Uterus (tissue), 4 donors: Measurements from ENCODE around the gene GABBR1. TPM values are rescaled to one million over a fixed set of nuclear protein-coding genes. Genes with fewer than 3 reads are reported as not detected.

ENCODE experiments used
- DNase-seq, 2 donors: peaks; one replicate each; pipeline ENCODE4 v3.0.0-alpha.2; 2019 to 2020
- H3K27ac ChIP-seq, 2 donors: fragments of 200-600 bp; sonication (generic); 1 replicate in 1 of 2; 2 replicates in 1 of 2; pipeline ENCODE4 v1.5.1; 2016 to 2018
- H3K27me3 ChIP-seq, 2 donors: fragments of 200-600 bp; sonication (generic); one replicate each; pipeline ENCODE4 v1.5.1; 2018 to 2019; ENCODE audit warnings: control low read depth in 1 of 2
- H3K36me3 ChIP-seq, 2 donors: fragments of 200-600 bp; sonication (generic); one replicate each; pipeline ENCODE4 v1.5.1; 2019; ENCODE audit warnings: control low read depth in 1 of 2
- H3K4me1 ChIP-seq, 2 donors: fragments of 200-600 bp; sonication (generic); one replicate each; pipeline ENCODE4 v1.5.1; 2018 to 2019; ENCODE audit warnings: control low read depth in 1 of 2
- H3K4me3 ChIP-seq, 2 donors: fragments of 200-600 bp; sonication (generic); 1 replicate in 1 of 2; 2 replicates in 1 of 2; pipeline ENCODE4 v1.5.1; 2018 to 2019; ENCODE audit warnings: mild to moderate bottlenecking in 1 of 2
- H3K9me3 ChIP-seq, 2 donors: fragments of 200-600 bp; sonication (generic); one replicate each; pipeline ENCODE4 v1.5.1; 2019; ENCODE audit warnings: control low read depth in 1 of 2
- POLR2A ChIP-seq, 2 donors: fragments of 450-650 bp; IDR thresholded peaks; one replicate each; pipeline ENCODE4 v1.6.1; 2016; ENCODE audit warnings: antibody characterized with exemption in 2 of 2, mild to moderate bottlenecking in 1 of 2, moderate library complexity in 1 of 2
- intact Hi-C: fragments of 100-400 bp; cut with DNase I; formaldehyde crosslinking; loops from one replicate; pipeline ENCODE4 v1.15.1; 2023; ENCODE audit warnings: low total_unique reads
- total RNA-seq, 4 donors: library from RNA; depleted of rRNA in 3 of 4; stranded (reverse); fragments of >200 nt in 3 of 4; gene quantifications; one replicate each; pipeline versions ENCODE4 v1.1.0 to v1.2.4, GENCODE V29; 2014 to 2023
- TF ChIP-seq, protein P1 (sequence below), 4 experiments: fragments of 200-600 bp in 2 of 4; fragments of 450-650 bp in 2 of 4; sonication (generic) in 2 of 4; IDR thresholded peaks; one replicate each; pipeline ENCODE4 v1.5.1; 2016 to 2019; ENCODE audit warnings: antibody characterized with exemption in 4 of 4, mild to moderate bottlenecking in 2 of 4, moderate library complexity in 1 of 4
- donor health status: DM: yes; HTN: yes; CAD: no.

GABBR1 gene
- total RNA-seq, 4 donors from 2014 or later, result 29.4 to 184 (median 44.6) TPM

DNA sequence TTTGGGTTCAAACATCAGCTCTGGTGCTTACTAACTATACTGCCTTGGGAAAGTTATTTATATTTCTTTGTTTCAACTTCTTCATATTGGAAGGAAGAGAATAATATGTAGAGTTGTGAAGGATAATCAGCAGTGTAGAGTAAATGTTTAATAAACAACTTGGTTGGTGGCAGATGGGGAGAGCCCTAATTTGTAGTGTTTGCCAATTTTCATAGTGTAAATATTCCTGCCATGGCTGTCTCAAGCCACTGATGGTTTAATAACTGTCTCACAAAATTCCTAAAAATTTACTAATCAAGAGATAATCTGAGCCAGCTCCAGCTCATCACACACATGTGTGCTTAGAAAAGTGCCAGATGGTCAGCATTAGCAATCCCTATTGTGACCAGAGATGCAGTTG lies 48.2 kb downstream of the GABBR1 start, which contains the start of gene OR2H2:
TSS of gene OR2H2 (plus strand) at position 301 of the 400 bp plus-strand sequence. CDS start 2,824 bp downstream, outside the sequence.
- no peak within 1 kb of the TSS for H3K27ac ChIP-seq
- no peaks in the 10 kb centered on the region for H3K4me1 ChIP-seq
- intact Hi-C loops, result no loop called here
- no peaks in the 10 kb centered on the region for H3K36me3 ChIP-seq
- no peak for DNase-seq
- TF ChIP-seq, protein P1, sequence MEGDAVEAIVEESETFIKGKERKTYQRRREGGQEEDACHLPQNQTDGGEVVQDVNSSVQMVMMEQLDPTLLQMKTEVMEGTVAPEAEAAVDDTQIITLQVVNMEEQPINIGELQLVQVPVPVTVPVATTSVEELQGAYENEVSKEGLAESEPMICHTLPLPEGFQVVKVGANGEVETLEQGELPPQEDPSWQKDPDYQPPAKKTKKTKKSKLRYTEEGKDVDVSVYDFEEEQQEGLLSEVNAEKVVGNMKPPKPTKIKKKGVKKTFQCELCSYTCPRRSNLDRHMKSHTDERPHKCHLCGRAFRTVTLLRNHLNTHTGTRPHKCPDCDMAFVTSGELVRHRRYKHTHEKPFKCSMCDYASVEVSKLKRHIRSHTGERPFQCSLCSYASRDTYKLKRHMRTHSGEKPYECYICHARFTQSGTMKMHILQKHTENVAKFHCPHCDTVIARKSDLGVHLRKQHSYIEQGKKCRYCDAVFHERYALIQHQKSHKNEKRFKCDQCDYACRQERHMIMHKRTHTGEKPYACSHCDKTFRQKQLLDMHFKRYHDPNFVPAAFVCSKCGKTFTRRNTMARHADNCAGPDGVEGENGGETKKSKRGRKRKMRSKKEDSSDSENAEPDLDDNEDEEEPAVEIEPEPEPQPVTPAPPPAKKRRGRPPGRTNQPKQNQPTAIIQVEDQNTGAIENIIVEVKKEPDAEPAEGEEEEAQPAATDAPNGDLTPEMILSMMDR (IDR thresholded peaks at IDR 0.05), result no peak
- no peak for TF ChIP-seq POLR2A (IDR thresholded peaks at IDR 0.05)
- no peak within 1 kb of the TSS for H3K4me3 ChIP-seq
- H3K27me3 ChIP-seq, result no peaks in the 10 kb centered on the region
- no peaks in the 10 kb centered on the region for H3K9me3 ChIP-seq

DNA sequence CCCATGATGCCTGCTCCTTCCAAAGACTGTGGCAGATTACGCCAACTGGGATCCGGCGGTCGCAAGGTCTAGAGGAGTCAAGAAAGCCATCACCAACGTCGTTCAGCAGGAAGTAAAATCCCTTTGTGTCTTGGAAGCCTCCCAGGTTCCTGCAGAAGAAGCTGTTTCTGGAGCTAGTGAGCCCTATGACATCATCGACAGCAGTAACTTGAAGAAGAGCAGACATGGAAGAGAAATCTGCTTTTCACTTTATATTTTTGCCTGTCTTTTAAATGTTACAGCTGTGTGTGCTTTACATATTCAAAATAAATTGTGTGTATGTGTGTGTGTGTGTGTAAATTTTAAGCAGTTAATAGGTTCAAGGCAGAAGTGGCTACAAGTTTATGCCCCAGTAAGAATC lies 55.4 kb downstream of the GABBR1 start:
- intact Hi-C loops, result no loop called here
- Histone ChIP-seq H3K27ac (no peak overlapping the region), H3K4me3 (no peak overlapping the region), H3K27me3 (no peaks in the 10 kb centered on the region), H3K9me3 (no peaks in the 10 kb centered on the region), H3K36me3 (no peaks in the 10 kb centered on the region), H3K4me1 (no peaks in the 10 kb centered on the region)
- no peak for DNase-seq
- TF ChIP-seq POLR2A (IDR thresholded peaks at IDR 0.05), result no peak
- TF ChIP-seq, protein P1 (IDR thresholded peaks at IDR 0.05), result no peak

DNA sequence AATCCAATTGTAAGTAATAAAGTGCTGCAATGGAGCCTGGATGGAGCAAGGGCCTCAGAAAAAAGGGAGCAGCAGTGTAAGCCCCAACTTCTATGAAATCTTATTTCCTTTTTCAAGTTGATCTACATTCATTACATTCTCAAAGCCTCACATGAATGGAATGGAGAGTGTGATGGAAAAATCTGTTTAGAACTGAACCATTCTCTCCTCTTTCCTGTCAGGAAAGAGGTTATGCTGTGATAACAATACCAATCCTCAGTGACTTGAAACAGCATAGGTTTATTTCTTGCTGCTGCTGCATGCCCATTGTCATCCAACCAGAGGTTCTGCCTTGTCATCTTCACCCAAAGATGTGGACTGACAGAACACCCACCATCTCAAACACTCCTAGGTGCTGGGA lies 56.9 kb downstream of the GABBR1 start:
- H3K9me3 ChIP-seq, result no peaks in the 10 kb centered on the region

DNA sequence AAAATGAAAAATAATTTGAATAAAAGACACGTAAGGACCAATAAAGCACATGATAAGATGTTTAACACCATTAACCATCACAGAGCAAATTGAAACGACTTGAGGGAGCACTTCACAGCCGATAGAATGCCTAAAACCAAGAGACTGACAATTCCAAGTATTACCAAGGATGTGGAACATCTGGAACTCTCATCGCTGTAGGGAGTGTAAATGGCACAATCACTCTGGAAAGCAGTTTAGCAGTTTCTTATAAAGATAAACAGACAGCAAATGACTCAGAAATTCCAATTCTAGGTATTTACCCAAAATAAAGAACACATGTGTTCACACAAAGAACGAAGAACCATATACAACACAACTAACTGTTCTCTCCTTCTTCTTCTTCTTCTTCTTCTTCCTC lies 65.0 kb downstream of the GABBR1 start:
- H3K9me3 ChIP-seq, result no peaks in the 10 kb centered on the region

More for the DNA sequence above, 56.9 kb downstream of the GABBR1 start:
- intact Hi-C loops, result no loop called here
- no peaks in the 10 kb centered on the region for H3K27me3 ChIP-seq
- TF ChIP-seq POLR2A (IDR thresholded peaks at IDR 0.05), result no peak
- TF ChIP-seq, protein P1 (IDR thresholded peaks at IDR 0.05), result no peak
- DNase-seq, result no peak
- no peaks in the 10 kb centered on the region for H3K36me3 ChIP-seq
- no peak overlapping the region for H3K4me3 ChIP-seq
- H3K27ac ChIP-seq, result no peak overlapping the region
- H3K4me1 ChIP-seq, result no peaks in the 10 kb centered on the region

DNA sequence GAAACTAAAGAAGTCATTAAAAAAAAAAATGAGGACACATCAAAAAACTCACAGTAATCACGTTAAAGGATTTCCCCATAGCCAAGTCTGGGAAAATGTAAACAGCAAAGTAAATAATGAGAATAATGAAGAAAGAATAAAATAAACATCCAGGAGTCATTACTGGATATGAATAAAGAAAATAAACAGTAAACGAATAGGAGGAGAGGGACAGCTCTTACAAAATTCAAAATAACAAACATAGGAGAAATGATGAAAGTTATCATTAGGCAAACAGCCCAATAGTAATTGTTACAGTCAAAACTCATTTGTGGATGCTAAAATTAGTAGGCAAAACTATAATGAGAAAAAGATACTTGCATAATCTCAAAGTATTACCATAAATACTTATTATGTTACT lies 65.4 kb downstream of the GABBR1 start:
- Histone ChIP-seq H3K27ac (no peak overlapping the region), H3K9me3 (no peaks in the 10 kb centered on the region), H3K4me3 (no peak overlapping the region), H3K4me1 (no peaks in the 10 kb centered on the region), H3K27me3 (peaks cover 0 to 4% of the 10 kb centered on the region in 2 donors), H3K36me3 (no peaks in the 10 kb centered on the region)
- TF ChIP-seq POLR2A (IDR thresholded peaks at IDR 0.05), result no peak
- TF ChIP-seq, protein P1 (IDR thresholded peaks at IDR 0.05), result no peak
- no peak for DNase-seq
- intact Hi-C loops, result no loop called here

More for the DNA sequence above, 65.0 kb downstream of the GABBR1 start:
- no peak for DNase-seq
- H3K36me3 ChIP-seq, result no peaks in the 10 kb centered on the region
- intact Hi-C loops, result no loop called here
- H3K27ac ChIP-seq, result no peak overlapping the region
- peaks cover 0 to 4% of the 10 kb centered on the region in 2 donors for H3K27me3 ChIP-seq
- H3K4me1 ChIP-seq, result no peaks in the 10 kb centered on the region
- no peak overlapping the region for H3K4me3 ChIP-seq
- TF ChIP-seq POLR2A (IDR thresholded peaks at IDR 0.05), result no peak
- TF ChIP-seq, protein P1 (IDR thresholded peaks at IDR 0.05), result no peak
